Thoracic aorta (tissue), 2 donors: Measurements from ENCODE around the gene C11orf68. TPM values are rescaled to one million over a fixed set of nuclear protein-coding genes. Genes with fewer than 3 reads are reported as not detected.
A peak's percentile ranks its signal among the peaks of the same experiment; 100 is the strongest.
"Not testable (repeated sequence)": the region's sequence is repeated elsewhere in the genome, so short reads cannot be mapped to it uniquely, and the experiment has no call there.

Experiments used
- ATAC-seq: fragments of 150-250 bp; one replicate; pipeline ENCODE4 v1.8.0; 2017; ENCODE audit warnings: low read depth; ENCODE audit not compliant: insufficient number of reproducible peaks, low FRiP score
- DNase-seq: peaks from one replicate; pipeline ENCODE4 v3.0.0-alpha.2; 2020; ENCODE audit warnings: low spot score
- H3K27ac ChIP-seq, 2 donors: fragments of 200-600 bp; sonication (generic); 1 replicate in 1 of 2; 2 replicates in 1 of 2; pipeline ENCODE4 v1.5.1; 2016; ENCODE audit warnings: mild to moderate bottlenecking in 2 of 2, moderate library complexity in 2 of 2
- H3K27me3 ChIP-seq: fragments of 200-600 bp; sonication (generic); replicated peaks from 2 replicates; pipeline ENCODE4 v1.6.0; 2016; ENCODE audit warnings: mild to moderate bottlenecking; ENCODE audit not compliant: insufficient read depth
- H3K36me3 ChIP-seq: fragments of 200-600 bp; sonication (generic); one replicate; pipeline ENCODE4 v1.5.1; 2016
- H3K4me1 ChIP-seq, 2 donors: fragments of 200-600 bp; sonication (generic); 1 replicate in 1 of 2; 2 replicates in 1 of 2; pipeline versions ENCODE4 v1.5.1 to v1.6.0; 2016; ENCODE audit warnings: low read depth in 2 of 2, mild to moderate bottlenecking in 1 of 2; ENCODE audit not compliant: control insufficient read depth in 1 of 2
- H3K4me3 ChIP-seq: fragments of 200-600 bp; sonication (generic); 2 replicates; pipeline ENCODE4 v1.5.1; 2016; ENCODE audit warnings: mild to moderate bottlenecking
- H3K9me3 ChIP-seq: fragments of 200-600 bp; sonication (generic); 2 replicates; pipeline ENCODE4 v1.5.1; 2016
- total RNA-seq, 2 donors: library from RNA; depleted of rRNA; stranded (reverse); fragments of >200 nt; gene quantifications; one replicate each; pipeline versions ENCODE4 v1.1.0 to v1.2.3, GENCODE V29; 2016
- TF ChIP-seq, protein P1 (sequence below): fragments of 200-600 bp; sonication (generic); IDR thresholded peaks from one replicate; pipeline ENCODE4 v1.5.1; 2019; ENCODE audit warnings: antibody characterized with exemption

The C11orf68 gene
- total RNA-seq, 2 donors from 2014 or later = 16.3 to 27.9 TPM

DNA sequence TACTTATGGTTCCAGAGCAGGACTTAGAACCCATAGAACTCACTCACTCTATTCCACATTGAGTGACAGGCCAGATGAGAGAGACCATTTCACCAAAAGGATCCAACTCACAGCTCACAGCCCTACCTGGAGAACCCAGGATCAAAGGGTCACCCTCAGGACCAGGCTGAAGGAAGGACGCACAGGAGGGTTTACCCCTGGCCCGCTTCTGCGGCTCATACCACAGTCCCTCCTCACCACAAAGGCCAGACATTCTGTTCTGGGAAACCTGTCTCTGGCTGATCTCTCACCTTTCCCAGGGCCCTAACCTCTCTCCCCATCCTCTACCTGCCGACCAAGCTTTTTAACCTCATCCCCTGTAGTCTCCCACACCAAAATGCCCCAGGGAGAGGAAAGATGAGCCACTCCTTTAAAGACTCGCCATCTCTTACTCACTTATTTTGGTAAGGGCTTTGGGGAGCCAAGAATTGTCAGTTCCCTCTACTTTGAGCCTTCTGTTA, 23.3 kb downstream of the C11orf68 start:
- no peak overlapping the region for H3K27ac ChIP-seq
- ATAC-seq (no peak), DNase-seq (no peak)
- H3K4me1 ChIP-seq = peaks cover 19 to 58% of the 10 kb centered on the region in 2 donors
- no peaks in the 10 kb centered on the region for H3K9me3 ChIP-seq
- H3K36me3 ChIP-seq = no peaks in the 10 kb centered on the region
- no peak overlapping the region for H3K4me3 ChIP-seq
- TF ChIP-seq, protein P1, sequence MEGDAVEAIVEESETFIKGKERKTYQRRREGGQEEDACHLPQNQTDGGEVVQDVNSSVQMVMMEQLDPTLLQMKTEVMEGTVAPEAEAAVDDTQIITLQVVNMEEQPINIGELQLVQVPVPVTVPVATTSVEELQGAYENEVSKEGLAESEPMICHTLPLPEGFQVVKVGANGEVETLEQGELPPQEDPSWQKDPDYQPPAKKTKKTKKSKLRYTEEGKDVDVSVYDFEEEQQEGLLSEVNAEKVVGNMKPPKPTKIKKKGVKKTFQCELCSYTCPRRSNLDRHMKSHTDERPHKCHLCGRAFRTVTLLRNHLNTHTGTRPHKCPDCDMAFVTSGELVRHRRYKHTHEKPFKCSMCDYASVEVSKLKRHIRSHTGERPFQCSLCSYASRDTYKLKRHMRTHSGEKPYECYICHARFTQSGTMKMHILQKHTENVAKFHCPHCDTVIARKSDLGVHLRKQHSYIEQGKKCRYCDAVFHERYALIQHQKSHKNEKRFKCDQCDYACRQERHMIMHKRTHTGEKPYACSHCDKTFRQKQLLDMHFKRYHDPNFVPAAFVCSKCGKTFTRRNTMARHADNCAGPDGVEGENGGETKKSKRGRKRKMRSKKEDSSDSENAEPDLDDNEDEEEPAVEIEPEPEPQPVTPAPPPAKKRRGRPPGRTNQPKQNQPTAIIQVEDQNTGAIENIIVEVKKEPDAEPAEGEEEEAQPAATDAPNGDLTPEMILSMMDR = no peak
- no peaks in the 10 kb centered on the region for H3K27me3 ChIP-seq

DNA sequence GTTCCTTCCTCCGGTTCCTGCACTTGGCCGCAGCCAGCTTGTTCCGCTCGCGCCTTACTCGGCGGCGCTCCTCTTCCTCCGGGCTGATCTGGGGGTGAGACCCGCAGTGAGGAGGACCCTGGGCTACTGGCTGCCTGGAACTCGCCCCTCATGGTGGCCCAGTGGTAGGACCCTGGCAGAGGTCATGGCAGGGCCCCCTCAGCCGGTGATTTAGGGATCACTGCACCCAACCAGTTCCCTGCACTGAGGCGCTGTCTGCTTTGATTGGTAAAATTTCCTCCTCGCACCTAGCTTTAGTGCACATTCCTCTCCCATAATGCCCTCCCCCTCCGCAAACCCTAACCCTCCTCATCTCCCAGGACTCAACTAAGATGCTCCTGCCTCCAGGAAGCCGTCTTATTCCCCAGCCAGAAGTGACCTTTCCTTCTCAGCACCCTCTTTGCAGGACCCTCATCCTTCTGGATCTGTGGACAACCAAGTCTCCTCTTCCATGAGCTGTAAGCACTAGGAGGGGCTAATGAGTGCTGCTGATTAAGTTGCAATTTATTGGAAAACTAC, 24.7 kb downstream of the C11orf68 start:
- Histone ChIP-seq H3K27ac (peak overlapping the region; percentile 93 to 100), H3K4me1 (peaks cover 14 to 58% of the 10 kb centered on the region in 2 donors), H3K36me3 (no peaks in the 10 kb centered on the region), H3K4me3 (peak overlapping the region; percentile 76), H3K9me3 (no peaks in the 10 kb centered on the region), H3K27me3 (no peaks in the 10 kb centered on the region)
- TF ChIP-seq, protein P1 = no peak
- ATAC-seq (no peak), DNase-seq (no peak)

DNA sequence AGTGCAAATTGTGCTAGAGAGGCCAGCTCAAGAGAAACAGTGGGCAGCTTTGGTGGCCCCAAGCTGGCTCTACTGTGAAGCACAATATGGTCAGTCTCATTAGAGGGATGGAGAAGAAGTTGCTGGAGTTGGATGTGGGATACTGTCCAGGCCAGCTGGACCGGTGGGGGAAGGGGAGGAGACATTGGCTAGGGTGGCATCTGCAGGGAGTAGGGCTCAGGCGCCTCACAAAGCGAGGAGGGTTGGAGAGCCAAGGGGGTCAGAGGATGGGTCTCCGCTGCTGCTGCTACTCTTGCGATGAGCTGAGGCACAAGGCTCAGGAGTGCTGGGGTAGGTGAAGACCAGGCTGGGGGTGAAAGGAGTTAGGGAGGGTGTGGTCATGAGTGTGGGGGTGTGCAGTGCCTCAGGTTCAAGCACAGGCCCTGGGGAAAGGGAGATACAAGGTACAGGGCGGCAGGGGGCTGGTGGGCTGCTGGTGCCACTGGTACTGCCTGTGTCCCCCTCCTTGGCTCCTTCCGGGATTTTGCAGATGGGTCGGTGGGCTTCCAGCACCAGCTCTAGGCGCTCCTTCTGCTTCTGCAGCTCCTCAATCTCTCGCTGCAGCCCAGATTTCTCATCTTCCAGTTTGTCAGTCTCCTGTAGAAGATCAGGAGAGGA, 26.1 kb downstream of the C11orf68 start:
- peak overlapping the region; percentile 93 to 100 for H3K27ac ChIP-seq
- H3K27me3 ChIP-seq = no peaks in the 10 kb centered on the region
- no peaks in the 10 kb centered on the region for H3K9me3 ChIP-seq
- H3K4me1 ChIP-seq = peaks cover 15 to 60% of the 10 kb centered on the region in 2 donors
- TF ChIP-seq, protein P1 = no peak
- DNase-seq (no peak), ATAC-seq (no peak)
- H3K4me3 ChIP-seq = peak overlapping the region; percentile 76
- H3K36me3 ChIP-seq = no peaks in the 10 kb centered on the region

DNA sequence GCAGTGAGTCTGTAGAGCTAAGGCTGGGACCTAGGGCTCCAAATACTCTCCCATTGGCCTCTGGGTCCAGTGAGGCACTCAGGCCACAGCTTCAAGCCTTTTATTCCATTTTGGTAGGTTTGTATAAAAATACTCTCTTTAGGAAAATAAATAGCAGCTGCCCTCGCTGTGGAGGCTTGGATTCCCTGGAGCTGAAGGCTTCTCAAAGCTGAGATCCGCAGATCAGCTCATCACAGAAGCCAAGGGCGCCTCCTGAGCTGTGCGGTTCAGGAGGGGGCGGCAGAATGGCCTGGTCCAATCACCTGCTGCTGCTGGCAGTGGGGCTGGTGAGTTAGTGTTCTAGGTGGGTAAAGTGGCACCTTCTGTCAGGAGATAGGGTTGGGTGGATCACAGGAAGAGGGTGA, 26.7 kb downstream of the C11orf68 start:
- ATAC-seq, H3K36me3 ChIP-seq, H3K9me3 ChIP-seq, H3K27me3 ChIP-seq, DNase-seq: not testable (repeated sequence)
- Histone ChIP-seq H3K27ac (peak overlapping the region; percentile 93 to 100), H3K4me3 (peak overlapping the region; percentile 76), H3K4me1 (peaks cover 21 to 62% of the 10 kb centered on the region in 2 donors)

DNA sequence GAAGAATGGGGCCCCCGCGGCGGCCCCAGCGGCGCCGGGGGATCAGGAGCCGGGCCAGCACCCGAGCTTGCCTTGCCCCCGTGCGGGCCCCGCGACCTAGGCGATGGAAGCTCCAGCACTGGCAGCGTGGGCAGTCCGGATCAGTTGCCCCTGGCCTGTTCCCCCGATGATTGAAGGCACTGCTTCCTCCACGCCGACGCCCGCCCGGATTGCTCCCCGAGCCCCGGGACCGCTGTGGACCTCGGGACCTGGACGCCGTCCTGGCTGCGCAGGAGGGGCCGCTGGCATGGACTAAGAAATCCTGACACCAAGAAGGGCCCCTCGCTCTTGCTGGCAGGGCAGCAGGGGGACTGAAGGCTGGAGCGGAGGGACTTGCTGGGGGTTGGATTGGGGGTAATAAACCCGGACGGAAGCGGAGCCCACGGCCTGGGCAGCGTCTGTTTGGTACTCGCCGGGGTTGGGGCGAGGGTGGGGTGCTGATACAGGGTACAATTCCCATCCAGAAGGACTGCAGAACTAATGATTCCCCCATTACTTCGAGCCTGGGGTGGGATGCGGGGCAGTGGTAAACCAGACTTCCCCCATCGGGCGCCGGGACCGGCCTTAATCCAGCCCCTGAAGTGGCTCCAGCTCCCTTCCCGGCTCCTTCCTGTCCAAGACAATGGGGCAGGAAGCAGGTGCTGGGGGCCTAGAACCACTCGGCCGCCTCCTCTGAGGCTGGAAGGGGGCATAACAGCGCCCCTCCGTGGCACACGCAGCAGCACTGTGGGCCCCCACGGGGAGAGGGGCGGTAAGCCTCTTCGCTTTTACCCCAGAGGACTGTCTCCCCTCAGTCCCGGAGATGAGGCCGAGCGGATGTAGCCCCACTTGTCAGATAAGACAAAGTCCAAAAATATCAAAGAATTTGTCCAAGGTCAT, 27.4 kb downstream of the C11orf68 start:
- TF ChIP-seq, protein P1 = no peak
- Histone ChIP-seq H3K4me1 (peaks cover 25 to 63% of the 10 kb centered on the region in 2 donors), H3K9me3 (no peaks in the 10 kb centered on the region), H3K4me3 (peak overlapping the region; percentile 76), H3K27ac (peak overlapping the region; percentile 93 to 100), H3K36me3 (no peaks in the 10 kb centered on the region), H3K27me3 (no peaks in the 10 kb centered on the region)
- DNase-seq (no peak), ATAC-seq (no peak)
